ENCODE results near the gene BRME1. TPM values are rescaled to one million over a fixed set of nuclear protein-coding genes. Genes with fewer than 3 reads are reported as not detected.
A peak's percentile ranks its signal among the peaks of the same experiment; 100 is the strongest.

The BRME1 gene
- total and polyA plus RNA-seq, 2 of the 13 experiments (the other 11 are each of a cell fraction or from before 2014, with no cell fraction given) = 0.74 to 1.5 TPM

- TF ChIP-seq CSRNP2 (CRISPR knock-in tag; conservative IDR thresholded peaks at IDR 0.05; ENCODE audit: low read depth) (no peak), ZNF781 (CRISPR knock-in tag; IDR thresholded peaks at IDR 0.05; ENCODE audit: borderline replicate concordance, not compliant biosample characterization) (no peak), TIGD3 (CRISPR knock-in tag; IDR thresholded peaks at IDR 0.05; ENCODE audit: borderline replicate concordance) (no peak), PAWR (CRISPR knock-in tag; IDR thresholded peaks at IDR 0.05; ENCODE audit: borderline replicate concordance) (no peak), ZNF280B (CRISPR knock-in tag; IDR thresholded peaks at IDR 0.05; ENCODE audit: borderline replicate concordance) (peak; percentile 47; the same call in 1 of the 2 replicates), NR2F2 (IDR thresholded peaks at IDR 0.05; ENCODE audit: borderline replicate concordance, low read depth) (no peak), ZNF124 (CRISPR knock-in tag; IDR thresholded peaks at IDR 0.05) (no peak), ZC3H4 (CRISPR knock-in tag; IDR thresholded peaks at IDR 0.05; ENCODE audit: borderline replicate concordance) (no peak), MED13 (CRISPR knock-in tag; IDR thresholded peaks at IDR 0.05) (no peak), ZNF136 (CRISPR knock-in tag; IDR thresholded peaks at IDR 0.05; ENCODE audit: low read depth) (no peak), MBNL3 (CRISPR knock-in tag; conservative IDR thresholded peaks at IDR 0.05) (no peak), CREM (IDR thresholded peaks at IDR 0.05) (no peak), CREM (CRISPR knock-in tag; IDR thresholded peaks at IDR 0.05) (no peak)
- TF ChIP-seq, protein P1, sequence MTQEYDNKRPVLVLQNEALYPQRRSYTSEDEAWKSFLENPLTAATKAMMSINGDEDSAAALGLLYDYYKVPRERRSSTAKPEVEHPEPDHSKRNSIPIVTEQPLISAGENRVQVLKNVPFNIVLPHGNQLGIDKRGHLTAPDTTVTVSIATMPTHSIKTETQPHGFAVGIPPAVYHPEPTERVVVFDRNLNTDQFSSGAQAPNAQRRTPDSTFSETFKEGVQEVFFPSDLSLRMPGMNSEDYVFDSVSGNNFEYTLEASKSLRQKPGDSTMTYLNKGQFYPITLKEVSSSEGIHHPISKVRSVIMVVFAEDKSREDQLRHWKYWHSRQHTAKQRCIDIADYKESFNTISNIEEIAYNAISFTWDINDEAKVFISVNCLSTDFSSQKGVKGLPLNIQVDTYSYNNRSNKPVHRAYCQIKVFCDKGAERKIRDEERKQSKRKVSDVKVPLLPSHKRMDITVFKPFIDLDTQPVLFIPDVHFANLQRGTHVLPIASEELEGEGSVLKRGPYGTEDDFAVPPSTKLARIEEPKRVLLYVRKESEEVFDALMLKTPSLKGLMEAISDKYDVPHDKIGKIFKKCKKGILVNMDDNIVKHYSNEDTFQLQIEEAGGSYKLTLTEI (CRISPR knock-in tag; conservative IDR thresholded peaks at IDR 0.05) = no peak
- TF ChIP-seq, protein P2, sequence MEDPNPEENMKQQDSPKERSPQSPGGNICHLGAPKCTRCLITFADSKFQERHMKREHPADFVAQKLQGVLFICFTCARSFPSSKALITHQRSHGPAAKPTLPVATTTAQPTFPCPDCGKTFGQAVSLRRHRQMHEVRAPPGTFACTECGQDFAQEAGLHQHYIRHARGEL (CRISPR knock-in tag; IDR thresholded peaks at IDR 0.05) = no peak
- TF ChIP-seq, protein P3, sequence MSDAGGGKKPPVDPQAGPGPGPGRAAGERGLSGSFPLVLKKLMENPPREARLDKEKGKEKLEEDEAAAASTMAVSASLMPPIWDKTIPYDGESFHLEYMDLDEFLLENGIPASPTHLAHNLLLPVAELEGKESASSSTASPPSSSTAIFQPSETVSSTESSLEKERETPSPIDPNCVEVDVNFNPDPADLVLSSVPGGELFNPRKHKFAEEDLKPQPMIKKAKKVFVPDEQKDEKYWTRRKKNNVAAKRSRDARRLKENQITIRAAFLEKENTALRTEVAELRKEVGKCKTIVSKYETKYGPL (CRISPR knock-in tag; IDR thresholded peaks at IDR 0.05) = no peak
- TF ChIP-seq, protein P4, sequence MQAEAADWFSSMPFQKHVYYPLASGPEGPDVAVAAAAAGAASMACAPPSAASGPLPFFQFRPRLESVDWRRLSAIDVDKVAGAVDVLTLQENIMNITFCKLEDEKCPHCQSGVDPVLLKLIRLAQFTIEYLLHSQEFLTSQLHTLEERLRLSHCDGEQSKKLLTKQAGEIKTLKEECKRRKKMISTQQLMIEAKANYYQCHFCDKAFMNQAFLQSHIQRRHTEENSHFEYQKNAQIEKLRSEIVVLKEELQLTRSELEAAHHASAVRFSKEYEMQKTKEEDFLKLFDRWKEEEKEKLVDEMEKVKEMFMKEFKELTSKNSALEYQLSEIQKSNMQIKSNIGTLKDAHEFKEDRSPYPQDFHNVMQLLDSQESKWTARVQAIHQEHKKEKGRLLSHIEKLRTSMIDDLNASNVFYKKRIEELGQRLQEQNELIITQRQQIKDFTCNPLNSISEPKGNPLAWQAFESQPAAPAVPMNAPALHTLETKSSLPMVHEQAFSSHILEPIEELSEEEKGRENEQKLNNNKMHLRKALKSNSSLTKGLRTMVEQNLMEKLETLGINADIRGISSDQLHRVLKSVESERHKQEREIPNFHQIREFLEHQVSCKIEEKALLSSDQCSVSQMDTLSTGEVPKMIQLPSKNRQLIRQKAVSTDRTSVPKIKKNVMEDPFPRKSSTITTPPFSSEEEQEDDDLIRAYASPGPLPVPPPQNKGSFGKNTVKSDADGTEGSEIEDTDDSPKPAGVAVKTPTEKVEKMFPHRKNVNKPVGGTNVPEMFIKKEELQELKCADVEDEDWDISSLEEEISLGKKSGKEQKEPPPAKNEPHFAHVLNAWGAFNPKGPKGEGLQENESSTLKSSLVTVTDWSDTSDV (CRISPR knock-in tag; IDR thresholded peaks at IDR 0.05) = peak; percentile 56; the same call in 1 of the 2 replicates
These were observed 64.6 kb downstream of the BRME1 start (continued) for GRCh38 chr19:13841086-13841961.
